ENCODE results near the gene FEN1. TPM values are rescaled to one million over a fixed set of nuclear protein-coding genes. Genes with fewer than 3 reads are reported as not detected.

The FEN1 gene
- total RNA-seq, 1 experiment from 2014 or later, result 89.5 TPM

GRCh38 chr11:61745781-61746441, 46.8 kb upstream of the FEN1 start:
- Histone ChIP-seq H3K9me3 (ENCODE audit: control insufficient read depth in 1 of 2, insufficient read depth in 1 of 2, low read depth in 1 of 2, low read length in 2 of 2) (no peaks in the 10 kb centered on the region), H4K20me1 (ENCODE audit: insufficient read depth) (no peaks in the 10 kb centered on the region), H3K4me3 (replicated peaks in 1 of 2; ENCODE audit: low read depth in 1 of 2, low read length in 2 of 2) (no peak overlapping the region), H3K9ac (ENCODE audit: low read length) (no peak overlapping the region), H3K27me3 (ENCODE audit: insufficient read depth, low read length) (no peaks in the 10 kb centered on the region), H3K4me2 (ENCODE audit: low read length) (no peak overlapping the region), H3K9me2 (ENCODE audit: insufficient read depth) (no peaks in the 10 kb centered on the region), H3K79me2 (ENCODE audit: insufficient read depth, low read length) (no peaks in the 10 kb centered on the region), H3K4me1 (ENCODE audit: control insufficient read depth in 1 of 2, insufficient read depth in 2 of 2, low read length in 2 of 2) (peaks cover 3 to 11% of the 10 kb centered on the region in 2 experiments; a peak in 2 of 4 replicates), H3K27ac (ENCODE audit: low read depth, low read length) (no peak overlapping the region), H3K36me3 (ENCODE audit: control insufficient read depth in 1 of 2, insufficient read depth in 2 of 2, low read length in 2 of 2) (no peaks in the 10 kb centered on the region), H2AFZ (ENCODE audit: low read depth, low read length, poor library complexity, severe bottlenecking) (no peak overlapping the region)
- TF ChIP-seq TCF7L2 (IDR thresholded peaks at IDR 0.05; ENCODE audit: borderline replicate concordance, extremely low read depth, insufficient read depth, insufficient read length) (no peak), POLR2A (IDR thresholded peaks at IDR 0.05; ENCODE audit: borderline replicate concordance, extremely low read depth, insufficient read depth, insufficient read length) (no peak), REST (IDR thresholded peaks at IDR 0.05; ENCODE audit: low read depth) (no peak), JUND (IDR thresholded peaks at IDR 0.05) (no peak), RAD21 (IDR thresholded peaks at IDR 0.05; ENCODE audit: low read depth) (no peak), CBX3 (IDR thresholded peaks at IDR 0.05; ENCODE audit: low read depth) (no peak), FOSL1 (IDR thresholded peaks at IDR 0.05; ENCODE audit: low read depth) (no peak), MAX (IDR thresholded peaks at IDR 0.05) (no peak), ZBTB33 (IDR thresholded peaks at IDR 0.05; ENCODE audit: extremely low read depth, insufficient replicate concordance, low read length) (no peak), ZNF274 (IDR thresholded peaks at IDR 0.05; ENCODE audit: low read depth, low read length) (no peak), POLR2AphosphoS5 (IDR thresholded peaks at IDR 0.05; ENCODE audit: low read depth, low read length) (no peak), SRF (IDR thresholded peaks at IDR 0.05; ENCODE audit: low read depth) (no peak), EGR1 (IDR thresholded peaks at IDR 0.05; ENCODE audit: low read depth) (no peak), SP1 (IDR thresholded peaks at IDR 0.05; ENCODE audit: low read depth) (no peak), ATF3 (IDR thresholded peaks at IDR 0.05) (no peak), CTCF (IDR thresholded peaks at IDR 0.05 in 2 of 3, conservative IDR thresholded peaks at IDR 0.05 in 1 of 3; ENCODE audit: borderline replicate concordance in 1 of 3, insufficient read depth in 1 of 3, low read depth in 2 of 3, low read length in 2 of 3) (no peak), CEBPB (IDR thresholded peaks at IDR 0.05; ENCODE audit: low read depth) (no peak)
- RAD21 ChIA-PET (ENCODE audit: low non-redundant PET in 1 of 2, low total read pairs in 2 of 2, uncharacterized antibody in 2 of 2, unreplicated experiment in 2 of 2), result no interaction called here
- DNase-seq (ENCODE audit: low read depth, low spot score) (no peak), ATAC-seq (no peak)
- POLR2A ChIA-PET, result no interaction called here
- intact Hi-C loops (cut with micrococcal nuclease), result loop anchor here (2.0 kb wide), 1 partner anchor 43 kb away; no protein-coding TSS in a partner anchor
- CTCF ChIA-PET, result interaction anchor here (1.3 to 2.0 kb wide), 3 partner anchors 13 to 363 kb away, joined by 4 to 20 read pairs (median 15); no protein-coding TSS in a partner anchor
- no TSS peak for BruUV-seq (replicated peaks)

Data from HCT116 (cell line).